Measurements from ENCODE around the gene HEXB.

Gene HEXB

DNA sequence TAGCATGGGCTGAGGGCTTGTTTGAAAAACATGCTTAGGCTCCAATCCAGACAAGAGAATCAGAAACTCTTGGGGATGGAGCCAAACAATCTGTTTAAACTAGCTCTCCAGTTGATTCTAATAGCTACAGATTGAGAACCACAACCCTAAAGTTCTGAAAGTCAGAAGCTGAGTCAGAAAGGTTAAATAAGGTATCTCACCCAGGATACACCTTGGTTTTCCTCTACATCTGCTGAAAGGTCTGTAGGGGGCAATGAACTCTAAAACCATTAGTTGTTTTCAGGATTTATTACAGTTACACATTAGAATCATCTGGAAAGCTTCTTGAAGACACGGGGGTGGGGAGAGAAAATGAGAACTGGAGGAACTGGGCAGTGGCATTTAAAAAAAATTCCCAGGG is 76.2 kb downstream of the HEXB start:
- DNase-seq, result no peak

DNA sequence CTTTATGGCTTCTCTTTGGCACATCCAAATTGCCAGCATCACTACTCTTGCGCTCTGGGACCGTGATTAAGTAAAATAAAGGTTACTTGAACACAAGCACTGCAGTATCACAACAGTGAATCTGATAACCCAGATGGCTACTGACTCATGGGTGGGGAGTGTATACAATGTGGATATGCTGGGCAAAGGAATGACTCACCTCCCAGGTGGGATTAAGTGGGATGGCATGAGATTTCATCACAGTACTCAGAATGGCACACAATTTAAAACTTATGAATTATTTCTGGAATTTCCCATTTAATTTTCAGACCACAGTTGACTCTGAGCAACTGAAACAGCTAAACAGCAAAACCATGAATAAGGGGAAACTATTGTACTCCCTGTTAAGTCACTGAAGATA is 77.6 kb downstream of the HEXB start:
- no peak for DNase-seq

DNA sequence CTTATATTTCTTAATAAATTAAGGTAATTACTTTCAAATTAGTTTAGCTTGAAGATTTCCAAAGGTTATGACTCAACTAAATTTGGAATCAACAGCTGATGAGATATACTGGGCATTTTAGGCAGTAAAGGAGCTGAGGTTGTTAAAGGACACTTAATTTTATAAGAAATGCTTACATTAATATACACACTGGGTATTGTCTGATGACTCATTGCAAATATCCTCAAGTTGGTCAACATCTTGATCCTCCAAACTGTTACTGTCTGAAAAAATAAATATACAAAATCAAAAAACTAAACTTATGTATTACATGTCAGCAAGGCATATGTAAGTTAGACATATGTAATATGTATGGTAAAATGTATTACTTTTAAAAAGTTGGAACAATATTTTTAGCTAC is 78.5 kb downstream of the HEXB start:
- no peak for DNase-seq

DNA sequence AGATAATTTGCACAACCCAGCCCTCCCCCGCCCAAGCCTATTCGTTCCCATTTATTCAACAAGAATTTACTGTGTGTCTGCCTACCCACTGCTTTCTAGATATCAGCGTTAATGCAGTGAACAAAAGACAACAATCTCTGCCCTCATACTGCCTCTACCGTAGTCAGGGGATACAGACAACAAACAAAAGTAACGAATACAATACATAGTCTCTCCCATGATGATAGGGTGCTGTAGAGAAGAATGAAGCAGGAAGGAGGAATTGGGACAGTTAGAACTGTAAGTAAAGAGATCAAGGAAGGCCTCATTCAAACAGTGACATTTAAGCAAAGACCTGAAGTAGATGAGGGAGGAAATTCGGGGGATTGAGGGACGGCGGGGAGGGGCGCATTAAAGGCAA is 80.2 kb downstream of the HEXB start:
- no peak for DNase-seq

DNA sequence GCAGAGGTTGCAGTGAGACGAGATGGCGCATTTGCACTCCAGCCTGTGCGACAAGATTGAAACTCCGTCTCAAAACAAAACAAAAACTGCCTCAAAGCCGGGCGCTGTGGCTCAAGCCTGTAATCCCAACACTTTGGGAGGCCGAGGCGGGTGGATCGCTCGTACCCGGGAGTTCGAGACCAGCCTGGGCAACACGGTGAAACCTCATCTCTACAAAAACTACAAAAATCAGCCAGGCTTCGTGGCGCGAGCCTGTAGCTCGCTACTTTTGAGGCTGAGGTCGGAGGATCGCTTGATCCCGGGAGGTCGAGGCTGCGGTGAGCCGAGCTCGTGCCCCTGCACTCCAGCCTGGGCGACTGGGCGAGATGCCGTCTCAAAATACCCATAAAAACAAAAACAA is 80.9 kb downstream of the HEXB start:
- no peak for DNase-seq

DNA sequence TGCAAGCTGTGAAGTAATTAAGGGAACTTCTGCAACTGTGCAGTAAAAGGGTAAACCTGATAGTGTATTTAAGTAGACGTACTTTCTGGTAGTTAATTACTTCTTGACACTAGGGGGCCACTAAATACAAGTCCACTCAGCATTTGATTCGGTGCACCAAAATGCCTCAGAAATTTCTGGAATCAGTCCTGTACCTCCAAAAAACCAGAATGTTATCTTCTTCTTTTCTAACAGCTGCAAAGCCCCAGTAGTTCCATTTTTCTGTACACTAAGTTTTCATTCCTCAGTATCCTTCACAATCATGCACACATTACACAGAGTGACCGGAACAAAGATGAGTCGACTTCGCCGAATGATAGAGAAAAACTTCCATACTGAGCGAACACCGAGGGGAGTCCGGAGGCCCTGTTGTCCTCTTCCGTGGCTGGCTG is 81.4 kb downstream of the HEXB start:
- no peak for DNase-seq

DNA sequence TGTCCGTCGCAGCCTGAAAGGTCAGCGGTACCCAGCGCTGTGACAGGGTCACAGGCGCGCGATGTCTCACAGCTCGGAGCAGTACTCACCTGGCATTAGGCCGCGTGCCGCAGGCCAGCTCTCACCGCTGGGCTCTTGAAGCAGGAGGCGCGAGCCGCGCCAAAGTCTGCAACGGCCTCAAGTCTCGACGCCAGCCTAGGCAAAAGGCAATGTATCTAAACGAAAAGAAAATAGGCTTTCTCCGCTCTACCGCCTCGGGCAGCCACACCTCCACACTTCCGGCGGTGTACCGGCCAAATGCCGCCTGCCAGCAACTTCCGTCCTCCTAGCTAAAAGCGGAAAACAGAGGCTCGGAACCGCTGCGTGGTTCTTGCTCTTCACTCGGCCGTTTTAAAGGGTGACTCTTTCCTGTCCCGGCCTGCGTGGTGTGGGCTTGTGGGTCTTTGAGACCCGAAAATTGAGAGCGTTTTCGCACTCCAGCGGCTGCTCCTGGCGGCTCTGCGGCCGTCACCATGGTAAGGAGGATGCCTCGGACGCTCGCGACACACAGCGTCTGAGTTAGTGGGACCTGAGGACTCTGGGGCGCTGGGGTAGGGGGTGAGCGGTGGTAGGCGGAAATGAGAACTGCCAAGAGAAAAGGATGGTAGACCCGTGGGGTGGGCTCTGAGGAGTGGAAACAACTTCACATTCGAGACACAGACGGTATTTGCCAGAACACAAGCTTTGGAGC is 82.0 kb downstream of the HEXB start, which contains the start of the genes GFM2 and NSA2:
TSS of gene GFM2 (minus strand) at position 269 of the 730 bp plus-strand sequence. CDS start 3,375 bp downstream, outside the sequence.
TSS of gene NSA2 (plus strand) at position 401 of the 730 bp plus-strand sequence. CDS start at position 513, 112 bp downstream.
- peak; percentile 97 for DNase-seq

DNA sequence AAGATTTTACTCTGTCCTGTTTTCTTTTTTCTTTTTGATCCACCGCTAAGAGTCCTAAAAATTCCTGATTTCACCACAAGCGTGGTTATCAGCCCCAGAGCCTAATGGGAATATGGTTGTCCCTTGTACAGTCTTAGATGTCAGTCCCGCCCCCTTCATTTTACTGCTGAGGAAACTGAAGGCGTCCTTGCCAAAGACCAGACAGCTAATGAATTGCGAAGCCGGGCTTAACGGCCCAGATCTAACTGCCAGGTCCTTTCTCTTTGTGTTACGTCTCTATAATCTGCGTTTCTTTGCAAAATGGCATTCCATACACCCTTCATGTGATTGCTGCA is 82.5 kb downstream of the HEXB start:
- peak; percentile 26 for DNase-seq
